ENCODE results near the gene IP6K1. TPM values are rescaled to one million over a fixed set of nuclear protein-coding genes. Genes with fewer than 3 reads are reported as not detected.
"Not testable (repeated sequence)": the region's sequence is repeated elsewhere in the genome, so short reads cannot be mapped to it uniquely, and the experiment has no call there.

IP6K1 gene
- total RNA-seq, 1 experiment from 2014 or later: 22.3 TPM

DNA sequence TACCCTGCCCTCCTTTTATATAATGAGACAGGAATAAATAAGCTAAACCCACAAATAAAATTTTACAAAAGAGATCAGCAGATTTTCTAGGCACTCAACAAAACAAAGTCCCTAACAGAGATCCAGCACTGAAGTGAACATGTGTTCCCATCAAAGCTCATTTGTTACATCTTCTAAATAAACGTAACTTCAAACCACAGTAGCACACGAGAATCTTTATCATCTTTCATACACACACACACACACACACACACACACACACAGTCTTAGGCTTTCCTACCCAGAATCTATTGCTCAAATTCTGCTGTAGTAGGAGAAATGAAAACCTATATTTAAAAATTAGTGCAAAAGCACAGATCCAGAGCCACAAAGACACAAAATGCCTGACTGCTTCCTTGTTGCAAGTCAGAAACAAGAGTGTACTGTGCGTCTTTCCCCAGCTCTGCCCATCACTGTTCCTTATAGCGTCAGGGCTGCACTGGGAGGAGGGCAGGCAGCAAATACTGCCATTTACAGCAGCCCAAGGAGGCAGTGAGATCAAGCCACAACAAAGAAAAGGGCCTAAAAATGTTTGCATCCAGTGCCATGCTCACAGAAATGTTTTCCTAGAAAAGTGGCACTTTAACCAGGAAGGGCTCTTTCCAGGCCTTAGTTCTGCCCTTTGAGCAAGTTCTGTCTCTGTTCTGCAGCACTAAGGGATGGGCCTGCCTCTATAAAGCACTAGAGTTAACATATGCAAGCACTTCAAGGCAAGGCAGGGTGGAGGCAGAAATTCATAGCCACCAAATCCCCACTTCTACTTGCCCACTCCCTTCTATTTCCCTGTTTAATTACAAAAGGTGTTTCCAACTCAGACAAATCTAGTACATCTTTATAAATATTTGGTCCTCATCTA, 6.0 kb downstream of the IP6K1 start:
- no peaks in the 10 kb centered on the region for H3K9me3 ChIP-seq (ENCODE audit: low read length)
- no peak overlapping the region for H3K4me2 ChIP-seq (ENCODE audit: low read depth, low read length, poor library complexity, severe bottlenecking)
- H3K4me3 ChIP-seq (ENCODE audit: low read length): no peak overlapping the region
- H3K9ac ChIP-seq (ENCODE audit: low read length): no peak overlapping the region
- H3K9me2 ChIP-seq (replicated peaks; ENCODE audit: insufficient read depth, low read length): no peaks in the 10 kb centered on the region
- H2AFZ ChIP-seq (ENCODE audit: low read length): no peak overlapping the region
- peaks cover 6% of the 10 kb centered on the region for H3K4me1 ChIP-seq (ENCODE audit: low read length)
- H3K36me3 ChIP-seq (ENCODE audit: insufficient read depth, low read length): peaks cover 10% of the 10 kb centered on the region
- no peaks in the 10 kb centered on the region for H3K27me3 ChIP-seq (ENCODE audit: low read length)
- no peak for DNase-seq
- no peaks in the 10 kb centered on the region for H4K20me1 ChIP-seq (ENCODE audit: insufficient read depth, low read depth, low read length)
- no peak overlapping the region for H3K27ac ChIP-seq (ENCODE audit: low read length)
- peaks cover 88% of the 10 kb centered on the region for H3K79me2 ChIP-seq (ENCODE audit: low read length)

DNA sequence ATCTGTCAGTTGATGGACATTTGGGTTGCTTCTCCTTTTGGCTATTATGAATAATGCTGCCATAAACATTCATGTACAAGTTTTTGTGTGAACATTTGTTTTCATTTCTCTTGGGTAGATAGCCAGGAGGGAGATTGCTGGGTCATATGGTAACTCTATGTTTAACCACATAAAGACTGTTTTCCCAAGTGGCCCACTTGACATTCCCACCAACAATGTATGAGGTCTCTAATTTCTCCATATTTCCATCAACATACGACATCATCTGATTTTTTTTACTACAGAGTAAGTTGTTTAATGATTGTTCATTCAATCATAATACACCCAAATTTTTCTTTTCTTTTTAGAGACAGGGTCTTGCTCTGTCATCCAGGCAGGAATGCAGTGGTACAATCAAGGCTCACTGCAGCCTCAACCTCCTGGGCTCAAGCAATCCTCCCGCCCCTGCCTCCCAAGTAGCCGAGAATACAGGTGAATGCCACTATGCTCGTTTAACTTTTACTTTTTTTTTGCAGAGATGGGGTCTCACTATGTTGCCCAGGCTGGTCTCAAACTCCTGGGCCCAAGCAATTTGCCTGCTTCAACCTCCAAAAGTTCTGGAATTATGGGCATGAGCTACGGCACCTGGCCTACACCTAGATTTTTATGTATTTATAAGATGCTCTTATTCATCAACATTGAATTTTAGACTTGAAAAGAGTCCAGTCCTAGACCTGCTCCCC, 6.8 kb downstream of the IP6K1 start:
- H4K20me1 ChIP-seq (ENCODE audit: insufficient read depth, low read depth, low read length): no peaks in the 10 kb centered on the region
- peaks cover 88% of the 10 kb centered on the region for H3K79me2 ChIP-seq (ENCODE audit: low read length)
- H3K4me1 ChIP-seq (ENCODE audit: low read length): no peaks in the 10 kb centered on the region
- no peak overlapping the region for H3K4me3 ChIP-seq (ENCODE audit: low read length)
- no peak overlapping the region for H3K9ac ChIP-seq (ENCODE audit: low read length)
- no peak overlapping the region for H3K27ac ChIP-seq (ENCODE audit: low read length)
- H3K27me3 ChIP-seq (ENCODE audit: low read length): no peaks in the 10 kb centered on the region
- H3K9me2 ChIP-seq (replicated peaks; ENCODE audit: insufficient read depth, low read length): no peaks in the 10 kb centered on the region
- H3K36me3 ChIP-seq (ENCODE audit: insufficient read depth, low read length): peaks cover 10% of the 10 kb centered on the region
- H2AFZ ChIP-seq (ENCODE audit: low read length): no peak overlapping the region
- no peaks in the 10 kb centered on the region for H3K9me3 ChIP-seq (ENCODE audit: low read length)
- no peak overlapping the region for H3K4me2 ChIP-seq (ENCODE audit: low read depth, low read length, poor library complexity, severe bottlenecking)
- DNase-seq: no peak

DNA sequence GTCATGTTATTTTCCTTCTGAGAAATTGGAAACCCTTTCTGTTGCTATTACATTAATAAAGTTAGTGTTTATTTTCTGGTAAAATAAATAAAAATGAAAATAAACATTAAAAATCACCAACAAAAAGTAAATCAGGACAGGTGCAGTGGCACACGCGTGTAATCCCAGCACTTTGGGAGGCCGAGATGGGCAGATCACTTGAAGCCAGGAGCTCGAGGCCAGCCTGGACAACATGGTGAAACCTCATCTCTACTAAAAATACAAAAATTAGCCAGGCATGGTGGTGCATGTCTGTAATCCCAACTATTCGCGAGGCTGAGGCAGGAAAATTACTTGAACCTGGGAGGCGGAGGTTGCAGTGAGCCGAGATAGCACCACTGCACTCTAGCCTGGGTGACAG, 10.2 kb downstream of the IP6K1 start:
- H4K20me1 ChIP-seq (ENCODE audit: insufficient read depth, low read depth, low read length); H3K4me2 ChIP-seq (ENCODE audit: low read depth, low read length, poor library complexity, severe bottlenecking): not testable (repeated sequence)

DNA sequence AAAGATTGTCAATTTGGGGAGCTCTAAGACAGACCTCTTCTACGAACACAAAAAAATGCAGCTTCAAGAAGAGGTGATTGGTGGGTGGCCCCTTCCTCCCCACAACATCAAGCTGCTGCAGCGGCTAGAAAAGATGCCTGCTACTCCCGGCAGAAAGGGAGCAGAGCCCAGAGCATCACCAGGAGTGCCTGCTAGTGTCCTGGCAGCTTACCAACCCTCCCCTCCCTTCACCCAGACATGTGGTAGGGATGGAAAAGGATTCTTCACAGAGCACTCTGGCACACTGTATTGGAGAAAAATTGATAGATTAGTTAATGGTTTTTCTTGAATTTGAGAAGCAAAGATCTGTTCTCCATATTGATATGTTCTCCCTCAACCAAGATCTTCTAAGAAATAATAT, 10.8 kb downstream of the IP6K1 start:
- no peak overlapping the region for H3K9ac ChIP-seq (ENCODE audit: low read length)
- no peaks in the 10 kb centered on the region for H3K9me2 ChIP-seq (replicated peaks; ENCODE audit: insufficient read depth, low read length)
- no peak overlapping the region for H2AFZ ChIP-seq (ENCODE audit: low read length)
- no peak overlapping the region for H3K4me3 ChIP-seq (ENCODE audit: low read length)
- no peaks in the 10 kb centered on the region for H3K9me3 ChIP-seq (ENCODE audit: low read length)
- DNase-seq: no peak
- no peaks in the 10 kb centered on the region for H4K20me1 ChIP-seq (ENCODE audit: insufficient read depth, low read depth, low read length)
- H3K36me3 ChIP-seq (ENCODE audit: insufficient read depth, low read length): peaks cover 2% of the 10 kb centered on the region; the same call in 1 of the 2 replicates
- H3K4me1 ChIP-seq (ENCODE audit: low read length): no peaks in the 10 kb centered on the region
- H3K27ac ChIP-seq (ENCODE audit: low read length): no peak overlapping the region
- no peaks in the 10 kb centered on the region for H3K27me3 ChIP-seq (ENCODE audit: low read length)
- H3K4me2 ChIP-seq (ENCODE audit: low read depth, low read length, poor library complexity, severe bottlenecking): no peak overlapping the region
- H3K79me2 ChIP-seq (ENCODE audit: low read length): peaks cover 89% of the 10 kb centered on the region

More for the DNA sequence above, 10.2 kb downstream of the IP6K1 start:
- H3K36me3 ChIP-seq (ENCODE audit: insufficient read depth, low read length); H3K27me3 ChIP-seq (ENCODE audit: low read length); H3K4me3 ChIP-seq (ENCODE audit: low read length); H3K9me3 ChIP-seq (ENCODE audit: low read length); H3K27ac ChIP-seq (ENCODE audit: low read length); H3K9me2 ChIP-seq (replicated peaks; ENCODE audit: insufficient read depth, low read length); H3K9ac ChIP-seq (ENCODE audit: low read length); DNase-seq; H3K4me1 ChIP-seq (ENCODE audit: low read length); H2AFZ ChIP-seq (ENCODE audit: low read length): not testable (repeated sequence)
- H3K79me2 ChIP-seq (ENCODE audit: low read length): peaks cover 89% of the 10 kb centered on the region

DNA sequence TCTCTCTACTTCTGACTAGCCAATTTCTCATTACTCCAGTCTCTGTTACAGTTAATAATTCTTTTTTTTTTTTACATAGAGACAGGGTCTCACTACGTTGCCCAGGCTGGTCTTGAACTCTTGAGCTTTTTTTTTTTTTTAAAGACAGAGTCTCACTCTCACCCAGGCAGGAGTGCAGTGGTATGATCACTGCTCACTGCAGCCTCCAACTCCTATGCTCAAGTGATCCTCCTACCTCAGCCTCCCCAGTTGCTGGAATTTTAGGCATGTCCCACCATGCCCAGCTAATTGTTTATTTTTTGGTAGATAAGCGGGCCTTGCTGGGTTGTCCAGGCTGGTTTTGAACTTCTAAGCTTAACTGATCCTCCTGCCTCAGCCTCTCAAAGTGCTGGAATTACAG, 13.6 kb downstream of the IP6K1 start:
- no peak overlapping the region for H3K27ac ChIP-seq (ENCODE audit: low read length)
- H3K79me2 ChIP-seq (ENCODE audit: low read length): peaks cover 92% of the 10 kb centered on the region
- DNase-seq: no peak
- peaks cover 5% of the 10 kb centered on the region for H3K4me1 ChIP-seq (ENCODE audit: low read length)
- H3K9me3 ChIP-seq (ENCODE audit: low read length): no peaks in the 10 kb centered on the region
- no peak overlapping the region for H3K4me3 ChIP-seq (ENCODE audit: low read length)
- H3K9ac ChIP-seq (ENCODE audit: low read length): no peak overlapping the region
- H3K4me2 ChIP-seq (ENCODE audit: low read depth, low read length, poor library complexity, severe bottlenecking): no peak overlapping the region
- H4K20me1 ChIP-seq (ENCODE audit: insufficient read depth, low read depth, low read length): no peaks in the 10 kb centered on the region
- H3K36me3 ChIP-seq (ENCODE audit: insufficient read depth, low read length): peaks cover 7% of the 10 kb centered on the region; the same call in 1 of the 2 replicates
- H3K9me2 ChIP-seq (replicated peaks; ENCODE audit: insufficient read depth, low read length): no peaks in the 10 kb centered on the region
- H2AFZ ChIP-seq (ENCODE audit: low read length): no peak overlapping the region
- H3K27me3 ChIP-seq (ENCODE audit: low read length): no peaks in the 10 kb centered on the region

DNA sequence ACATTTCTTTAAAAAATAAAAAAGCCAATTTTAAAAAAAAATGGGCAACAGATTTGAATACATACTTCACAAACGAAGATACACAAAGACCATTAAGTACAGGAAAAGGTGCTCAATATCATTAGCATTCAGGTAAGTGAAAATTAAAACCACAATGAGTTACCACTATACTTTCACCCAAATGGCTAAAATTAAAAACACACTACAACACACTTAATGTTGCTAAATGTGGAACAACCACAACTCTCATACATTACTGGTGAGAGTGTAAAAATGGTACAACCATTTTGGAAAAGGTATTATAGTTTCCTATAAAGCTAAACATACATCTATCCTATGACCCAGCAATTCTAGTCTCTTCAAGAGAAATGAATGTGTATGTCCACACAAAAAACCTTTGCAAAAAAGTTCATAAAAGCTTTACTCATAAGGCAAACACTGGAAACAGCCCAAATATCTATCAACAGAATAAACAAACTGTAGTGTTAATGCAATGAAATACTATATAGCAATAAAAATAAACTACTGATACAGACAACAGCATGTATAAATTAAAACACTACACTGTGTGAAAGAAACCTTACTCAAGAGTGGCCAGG, 14.9 kb downstream of the IP6K1 start:
- Histone ChIP-seq H3K36me3 (ENCODE audit: insufficient read depth, low read length) (peaks cover 7% of the 10 kb centered on the region; the same call in 1 of the 2 replicates), H3K9me3 (ENCODE audit: low read length) (no peaks in the 10 kb centered on the region), H3K4me3 (ENCODE audit: low read length) (no peak overlapping the region), H3K27me3 (ENCODE audit: low read length) (no peaks in the 10 kb centered on the region), H3K9ac (ENCODE audit: low read length) (no peak overlapping the region), H3K79me2 (ENCODE audit: low read length) (peaks cover 96% of the 10 kb centered on the region), H3K27ac (ENCODE audit: low read length) (no peak overlapping the region), H2AFZ (ENCODE audit: low read length) (no peak overlapping the region), H3K4me2 (ENCODE audit: low read depth, low read length, poor library complexity, severe bottlenecking) (no peak overlapping the region), H3K4me1 (ENCODE audit: low read length) (peaks cover 8% of the 10 kb centered on the region), H4K20me1 (ENCODE audit: insufficient read depth, low read depth, low read length) (no peaks in the 10 kb centered on the region), H3K9me2 (replicated peaks; ENCODE audit: insufficient read depth, low read length) (no peaks in the 10 kb centered on the region)
- DNase-seq: no peak

DNA sequence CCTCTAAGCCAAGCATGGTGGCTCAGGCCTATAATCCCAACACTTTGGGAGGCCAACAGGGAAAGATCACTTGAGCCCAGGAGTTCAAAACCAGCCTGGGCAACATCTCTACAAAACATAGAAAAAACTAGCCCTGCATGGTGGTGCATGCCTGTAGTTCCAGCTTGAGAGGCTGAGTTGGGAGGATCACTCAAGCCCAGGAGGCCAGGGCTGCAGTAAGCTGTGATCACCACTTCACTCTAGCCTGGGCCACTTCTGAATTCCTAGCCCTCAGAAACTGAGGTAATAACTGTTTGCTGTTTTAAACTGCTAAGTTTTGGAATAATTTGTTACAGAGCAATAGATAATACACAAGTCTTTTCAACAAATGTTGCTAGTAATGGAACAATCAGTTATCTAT, 16.4 kb downstream of the IP6K1 start:
- no peak overlapping the region for H2AFZ ChIP-seq (ENCODE audit: low read length)
- H3K4me2 ChIP-seq (ENCODE audit: low read depth, low read length, poor library complexity, severe bottlenecking): no peak overlapping the region
- peaks cover 7% of the 10 kb centered on the region; the same call in 1 of the 2 replicates for H3K36me3 ChIP-seq (ENCODE audit: insufficient read depth, low read length)
- DNase-seq: no peak
- H3K9me2 ChIP-seq (replicated peaks; ENCODE audit: insufficient read depth, low read length): no peaks in the 10 kb centered on the region
- H3K4me1 ChIP-seq (ENCODE audit: low read length): peaks cover 8% of the 10 kb centered on the region
- no peak overlapping the region for H3K27ac ChIP-seq (ENCODE audit: low read length)
- no peaks in the 10 kb centered on the region for H3K27me3 ChIP-seq (ENCODE audit: low read length)
- H4K20me1 ChIP-seq (ENCODE audit: insufficient read depth, low read depth, low read length): no peaks in the 10 kb centered on the region
- H3K9ac ChIP-seq (ENCODE audit: low read length): no peak overlapping the region
- no peaks in the 10 kb centered on the region for H3K9me3 ChIP-seq (ENCODE audit: low read length)
- no peak overlapping the region for H3K4me3 ChIP-seq (ENCODE audit: low read length)
- peaks cover 95% of the 10 kb centered on the region for H3K79me2 ChIP-seq (ENCODE audit: low read length)
